GM18498 (cell line): ENCODE data around the gene CACNA1B.
"Not testable (repeated sequence)": the region's sequence is repeated elsewhere in the genome, so short reads cannot be mapped to it uniquely, and the experiment has no call there.

ENCODE experiments used
- ATAC-seq: cut with Tn5 transposase; IDR thresholded peaks from one replicate; pipeline ENCODE4 v1.9.1; 2021; ENCODE audit warnings: mild to moderate bottlenecking, moderate library complexity; ENCODE audit not compliant: unreplicated experiment

Gene CACNA1B

GRCh38 chr9:138111607-138112006 lies 234.0 kb downstream of the CACNA1B start:
- ATAC-seq, result no peak

GRCh38 chr9:138112090-138112748 lies 234.6 kb downstream of the CACNA1B start:
- no peak for ATAC-seq

- ATAC-seq, result no peak
Observed at GRCh38 chr9:138112791-138113600, 235.4 kb downstream of the CACNA1B start.

GRCh38 chr9:138113701-138114325 lies 236.2 kb downstream of the CACNA1B start:
- not testable (repeated sequence) for ATAC-seq

- ATAC-seq, result no peak
Observed at GRCh38 chr9:138114501-138115245, 237.1 kb downstream of the CACNA1B start.

GRCh38 chr9:138115506-138115905 lies 237.9 kb downstream of the CACNA1B start:
- ATAC-seq, result no peak

- ATAC-seq, result no peak
Observed at GRCh38 chr9:138116521-138116920, 238.9 kb downstream of the CACNA1B start.

GRCh38 chr9:138117101-138117750 lies 239.6 kb downstream of the CACNA1B start:
- ATAC-seq, result no peak

GRCh38 chr9:138117836-138118235 lies 240.3 kb downstream of the CACNA1B start:
- no peak for ATAC-seq

GRCh38 chr9:138118601-138119071 lies 241.1 kb downstream of the CACNA1B start:
- no peak for ATAC-seq

- no peak for ATAC-seq
Observed at GRCh38 chr9:138119202-138120027, 241.8 kb downstream of the CACNA1B start.

GRCh38 chr9:138120072-138120471 lies 242.5 kb downstream of the CACNA1B start:
- no peak for ATAC-seq

GRCh38 chr9:138120511-138121437 lies 243.2 kb downstream of the CACNA1B start:
- ATAC-seq, result no peak

GRCh38 chr9:138121438-138122050 lies 244.0 kb downstream of the CACNA1B start:
- no peak for ATAC-seq

GRCh38 chr9:138122201-138122600 lies 244.6 kb downstream of the CACNA1B start:
- ATAC-seq, result no peak

- no peak for ATAC-seq
Observed at GRCh38 chr9:138122676-138123075, 245.1 kb downstream of the CACNA1B start.

GRCh38 chr9:138123086-138123485 lies 245.5 kb downstream of the CACNA1B start:
- ATAC-seq, result no peak
